ENCODE data around the gene BCAS1. TPM values are rescaled to one million over a fixed set of nuclear protein-coding genes. Genes with fewer than 3 reads are reported as not detected.
"Not testable (repeated sequence)": the region's sequence is repeated elsewhere in the genome, so short reads cannot be mapped to it uniquely, and the experiment has no call there.

BCAS1 gene
- total RNA-seq, 1 experiment from 2014 or later = 3.1 TPM

DNA sequence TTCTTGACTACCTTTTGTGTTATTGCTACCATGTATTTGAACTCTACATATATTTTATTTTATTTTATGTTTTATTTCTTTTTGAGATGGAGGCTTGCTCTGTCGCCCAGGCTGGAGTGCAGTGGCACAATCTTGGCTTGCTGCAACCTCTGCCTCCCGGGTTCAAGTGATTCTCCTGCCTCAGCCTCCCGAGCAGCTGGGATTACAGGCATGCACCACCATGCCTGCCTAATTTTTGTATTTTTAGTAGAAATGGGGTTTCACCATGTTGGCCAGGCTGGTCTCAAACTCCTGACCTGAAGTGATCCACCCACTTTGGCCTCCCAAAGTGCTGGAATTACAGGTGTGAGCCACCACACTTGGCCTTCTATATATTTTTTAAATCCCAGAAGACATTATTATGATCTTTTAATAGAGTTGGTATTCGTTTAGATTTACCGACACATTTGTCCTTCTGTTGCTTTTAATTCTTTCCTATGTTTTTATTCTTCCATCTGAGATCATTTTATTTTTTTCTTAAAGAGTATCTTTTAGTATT lies 137.7 kb downstream of the BCAS1 start:
- POLR2A ChIA-PET = interaction anchor here (0.6 to 0.7 kb wide), 3 partner anchors 20 to 338 kb away, joined by 3 to 10 read pairs (median 3); no protein-coding TSS in a partner anchor
- peak overlapping the region; percentile 100; the same call in 1 of the 2 replicates for H3K27ac ChIP-seq (ENCODE audit: low read length)
- peaks cover 42% of the 10 kb centered on the region for H3K4me1 ChIP-seq (ENCODE audit: control insufficient read depth, insufficient read depth, low read length)
- intact Hi-C loops (cut with micrococcal nuclease; ENCODE audit: unreplicated experiment); H3K9me3 ChIP-seq (ENCODE audit: control insufficient read depth, insufficient read depth, low read depth, low read length); DNase-seq (ENCODE audit: low read depth, low spot score); CTCF ChIA-PET; BruUV-seq (replicated peaks); H3K27me3 ChIP-seq (ENCODE audit: control insufficient read depth, insufficient read depth, low read length); H3K4me3 ChIP-seq (ENCODE audit: low read depth in 2 of 2, low read length in 2 of 2); H3K36me3 ChIP-seq (ENCODE audit: control insufficient read depth, insufficient read depth, low read length); in situ Hi-C loops (cut with HindIII; ENCODE audit: low pct_unique_long_range_greater_than_20kb, low sequenced_read_pairs); ATAC-seq: not testable (repeated sequence)

DNA sequence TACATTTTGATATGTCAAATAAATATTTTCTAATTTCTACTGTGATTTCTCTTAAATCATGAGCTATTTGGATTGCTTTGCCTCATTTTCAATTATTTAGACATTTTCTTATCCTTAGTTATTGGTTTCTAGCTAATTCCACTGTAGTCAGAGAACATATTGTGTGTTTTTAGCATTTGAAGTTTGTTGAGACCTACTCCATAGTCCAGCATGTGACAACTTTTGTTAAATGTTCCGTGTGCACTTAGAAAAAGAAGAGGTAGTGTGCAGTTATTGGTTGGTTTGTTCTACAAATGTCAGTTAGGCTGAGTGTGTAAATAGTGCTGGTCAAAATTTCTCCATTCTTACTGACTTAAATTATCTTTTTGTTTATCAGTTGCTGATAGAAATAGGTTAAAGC lies 138.8 kb downstream of the BCAS1 start:
- in situ Hi-C loops (cut with HindIII; ENCODE audit: low pct_unique_long_range_greater_than_20kb, low sequenced_read_pairs) = no loop called here
- CTCF ChIA-PET = no interaction called here
- Histone ChIP-seq H3K27me3 (ENCODE audit: control insufficient read depth, insufficient read depth, low read length) (no peaks in the 10 kb centered on the region), H3K36me3 (ENCODE audit: control insufficient read depth, insufficient read depth, low read length) (no peaks in the 10 kb centered on the region), H3K4me1 (ENCODE audit: control insufficient read depth, insufficient read depth, low read length) (peaks cover 50% of the 10 kb centered on the region), H3K27ac (ENCODE audit: low read length) (peak overlapping the region; percentile 89; the same call in 1 of the 2 replicates), H3K4me3 (ENCODE audit: low read depth in 2 of 2, low read length in 2 of 2) (no peak overlapping the region), H3K9me3 (ENCODE audit: control insufficient read depth, insufficient read depth, low read depth, low read length) (no peaks in the 10 kb centered on the region)
- DNase-seq (ENCODE audit: low read depth, low spot score) (no peak), ATAC-seq (no peak)
- POLR2A ChIA-PET = no interaction called here
- no TSS peak for BruUV-seq (replicated peaks)
- intact Hi-C loops (cut with micrococcal nuclease; ENCODE audit: unreplicated experiment) = no loop called here
- TF ChIP-seq, protein P1, sequence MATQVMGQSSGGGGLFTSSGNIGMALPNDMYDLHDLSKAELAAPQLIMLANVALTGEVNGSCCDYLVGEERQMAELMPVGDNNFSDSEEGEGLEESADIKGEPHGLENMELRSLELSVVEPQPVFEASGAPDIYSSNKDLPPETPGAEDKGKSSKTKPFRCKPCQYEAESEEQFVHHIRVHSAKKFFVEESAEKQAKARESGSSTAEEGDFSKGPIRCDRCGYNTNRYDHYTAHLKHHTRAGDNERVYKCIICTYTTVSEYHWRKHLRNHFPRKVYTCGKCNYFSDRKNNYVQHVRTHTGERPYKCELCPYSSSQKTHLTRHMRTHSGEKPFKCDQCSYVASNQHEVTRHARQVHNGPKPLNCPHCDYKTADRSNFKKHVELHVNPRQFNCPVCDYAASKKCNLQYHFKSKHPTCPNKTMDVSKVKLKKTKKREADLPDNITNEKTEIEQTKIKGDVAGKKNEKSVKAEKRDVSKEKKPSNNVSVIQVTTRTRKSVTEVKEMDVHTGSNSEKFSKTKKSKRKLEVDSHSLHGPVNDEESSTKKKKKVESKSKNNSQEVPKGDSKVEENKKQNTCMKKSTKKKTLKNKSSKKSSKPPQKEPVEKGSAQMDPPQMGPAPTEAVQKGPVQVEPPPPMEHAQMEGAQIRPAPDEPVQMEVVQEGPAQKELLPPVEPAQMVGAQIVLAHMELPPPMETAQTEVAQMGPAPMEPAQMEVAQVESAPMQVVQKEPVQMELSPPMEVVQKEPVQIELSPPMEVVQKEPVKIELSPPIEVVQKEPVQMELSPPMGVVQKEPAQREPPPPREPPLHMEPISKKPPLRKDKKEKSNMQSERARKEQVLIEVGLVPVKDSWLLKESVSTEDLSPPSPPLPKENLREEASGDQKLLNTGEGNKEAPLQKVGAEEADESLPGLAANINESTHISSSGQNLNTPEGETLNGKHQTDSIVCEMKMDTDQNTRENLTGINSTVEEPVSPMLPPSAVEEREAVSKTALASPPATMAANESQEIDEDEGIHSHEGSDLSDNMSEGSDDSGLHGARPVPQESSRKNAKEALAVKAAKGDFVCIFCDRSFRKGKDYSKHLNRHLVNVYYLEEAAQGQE (IDR thresholded peaks at IDR 0.05; ENCODE audit: insufficient read depth in 1 of 2, low read depth in 2 of 2, low read length in 1 of 2) = no peak
- TF ChIP-seq SIN3A (IDR thresholded peaks at IDR 0.05; ENCODE audit: borderline replicate concordance, insufficient read depth, low read depth, low read length) (no peak), TCF7L2 (IDR thresholded peaks at IDR 0.05; ENCODE audit: low read depth, low read length) (no peak), POLR2AphosphoS5 (IDR thresholded peaks at IDR 0.05; ENCODE audit: low read depth, low read length) (no peak)
- TF ChIP-seq, protein P2, sequence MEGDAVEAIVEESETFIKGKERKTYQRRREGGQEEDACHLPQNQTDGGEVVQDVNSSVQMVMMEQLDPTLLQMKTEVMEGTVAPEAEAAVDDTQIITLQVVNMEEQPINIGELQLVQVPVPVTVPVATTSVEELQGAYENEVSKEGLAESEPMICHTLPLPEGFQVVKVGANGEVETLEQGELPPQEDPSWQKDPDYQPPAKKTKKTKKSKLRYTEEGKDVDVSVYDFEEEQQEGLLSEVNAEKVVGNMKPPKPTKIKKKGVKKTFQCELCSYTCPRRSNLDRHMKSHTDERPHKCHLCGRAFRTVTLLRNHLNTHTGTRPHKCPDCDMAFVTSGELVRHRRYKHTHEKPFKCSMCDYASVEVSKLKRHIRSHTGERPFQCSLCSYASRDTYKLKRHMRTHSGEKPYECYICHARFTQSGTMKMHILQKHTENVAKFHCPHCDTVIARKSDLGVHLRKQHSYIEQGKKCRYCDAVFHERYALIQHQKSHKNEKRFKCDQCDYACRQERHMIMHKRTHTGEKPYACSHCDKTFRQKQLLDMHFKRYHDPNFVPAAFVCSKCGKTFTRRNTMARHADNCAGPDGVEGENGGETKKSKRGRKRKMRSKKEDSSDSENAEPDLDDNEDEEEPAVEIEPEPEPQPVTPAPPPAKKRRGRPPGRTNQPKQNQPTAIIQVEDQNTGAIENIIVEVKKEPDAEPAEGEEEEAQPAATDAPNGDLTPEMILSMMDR (IDR thresholded peaks at IDR 0.05) = no peak

DNA sequence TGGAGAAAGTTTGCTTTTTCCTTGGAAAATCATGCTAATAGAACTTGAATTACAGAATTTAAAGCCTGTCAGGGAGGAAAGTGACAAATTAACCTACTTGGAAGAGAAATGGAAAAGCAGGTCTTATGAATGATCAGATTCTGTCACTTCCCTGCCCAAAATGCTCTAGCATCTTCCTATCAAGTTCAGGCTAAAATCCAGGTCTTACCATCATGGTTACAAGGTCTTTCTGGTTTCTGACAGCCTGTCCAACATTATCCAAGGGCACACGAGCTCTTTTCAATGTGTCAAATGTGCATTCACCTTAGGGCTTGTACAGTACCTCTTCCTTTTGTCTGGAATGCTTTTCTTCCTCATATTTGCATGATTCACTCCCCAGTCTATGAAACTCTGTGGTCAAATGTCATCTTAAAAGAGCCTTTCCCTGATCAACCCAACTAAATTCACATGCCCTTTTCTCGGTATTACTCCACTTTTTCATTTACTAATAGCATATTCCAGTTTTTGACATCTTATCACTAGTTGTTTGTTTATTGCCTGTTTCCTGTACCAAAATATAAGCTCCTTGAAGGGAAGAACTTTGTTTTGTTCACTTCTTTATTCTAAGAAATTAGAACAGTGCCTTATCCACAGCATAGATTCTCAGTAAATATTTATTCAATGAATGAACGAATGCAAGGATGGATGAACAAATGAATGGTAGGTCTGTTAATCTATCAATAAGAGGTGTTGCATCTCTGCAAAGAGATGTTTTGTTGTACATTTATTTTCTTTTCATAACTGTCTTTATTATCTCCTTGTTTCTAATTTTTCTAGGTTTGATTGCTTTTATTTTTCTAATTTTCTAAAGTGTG lies 139.5 kb downstream of the BCAS1 start:
- no peaks in the 10 kb centered on the region for H3K9me3 ChIP-seq (ENCODE audit: control insufficient read depth, insufficient read depth, low read depth, low read length)
- H3K27me3 ChIP-seq (ENCODE audit: control insufficient read depth, insufficient read depth, low read length) = no peaks in the 10 kb centered on the region
- no TSS peak for BruUV-seq (replicated peaks)
- ChIA-PET CTCF (no interaction called here), POLR2A (interaction anchor here (0.7 kb wide), 1 partner anchor 30 kb away, joined by 3 read pairs; no protein-coding TSS in a partner anchor)
- DNase-seq (ENCODE audit: low read depth, low spot score) = no peak
- no peak for ATAC-seq
- in situ Hi-C loops (cut with HindIII; ENCODE audit: low pct_unique_long_range_greater_than_20kb, low sequenced_read_pairs) = no loop called here
- H3K4me3 ChIP-seq (ENCODE audit: low read depth in 2 of 2, low read length in 2 of 2) = no peak overlapping the region
- peak overlapping the region; percentile 89 for H3K27ac ChIP-seq (ENCODE audit: low read length)
- H3K4me1 ChIP-seq (ENCODE audit: control insufficient read depth, insufficient read depth, low read length) = peaks cover 55% of the 10 kb centered on the region
- H3K36me3 ChIP-seq (ENCODE audit: control insufficient read depth, insufficient read depth, low read length) = no peaks in the 10 kb centered on the region
- no peak for TF ChIP-seq SIN3A (IDR thresholded peaks at IDR 0.05; ENCODE audit: borderline replicate concordance, insufficient read depth, low read depth, low read length)
- TF ChIP-seq, protein P1 (IDR thresholded peaks at IDR 0.05; ENCODE audit: insufficient read depth in 1 of 2, low read depth in 2 of 2, low read length in 1 of 2) = no peak
- TF ChIP-seq TCF7L2 (IDR thresholded peaks at IDR 0.05; ENCODE audit: low read depth, low read length) = no peak
- intact Hi-C loops (cut with micrococcal nuclease; ENCODE audit: unreplicated experiment) = no loop called here

Data from Panc1 (cell line).